ENCODE measurements around the gene HMGCR.

The HMGCR gene

GRCh38 chr5:75341934-75342333, 4.9 kb downstream of the HMGCR start:
- DNase-seq = no peak

GRCh38 chr5:75342836-75343235, 5.8 kb downstream of the HMGCR start:
- no peak for DNase-seq

- DNase-seq = no peak
Observed at GRCh38 chr5:75348241-75348640, 11.2 kb downstream of the HMGCR start.

GRCh38 chr5:75349663-75350062, 12.6 kb downstream of the HMGCR start:
- DNase-seq = no peak

- DNase-seq = no peak
Observed at GRCh38 chr5:75351139-75351926, 14.3 kb downstream of the HMGCR start.

- no peak for DNase-seq
Observed at GRCh38 chr5:75355236-75355635, 18.2 kb downstream of the HMGCR start.

GRCh38 chr5:75356719-75357118, 19.7 kb downstream of the HMGCR start:
- DNase-seq = no peak

GRCh38 chr5:75358117-75358516, 21.1 kb downstream of the HMGCR start:
- DNase-seq = no peak

- DNase-seq = no peak
Observed at GRCh38 chr5:75361310-75361709, 24.3 kb downstream of the HMGCR start.

GRCh38 chr5:75362474-75362975, 25.5 kb downstream of the HMGCR start:
- DNase-seq = no peak

GRCh38 chr5:75363111-75363510, 26.1 kb downstream of the HMGCR start:
- no peak for DNase-seq

GRCh38 chr5:75363726-75364495, 26.9 kb downstream of the HMGCR start:
- no peak for DNase-seq

- no peak for DNase-seq
Observed at GRCh38 chr5:75364571-75365280, 27.7 kb downstream of the HMGCR start.

GRCh38 chr5:75365740-75366139, 28.7 kb downstream of the HMGCR start:
- DNase-seq = no peak

GRCh38 chr5:75366787-75367186, 29.8 kb downstream of the HMGCR start:
- no peak for DNase-seq

- DNase-seq = no peak
Observed at GRCh38 chr5:75367401-75367800, 30.4 kb downstream of the HMGCR start.

GRCh38 chr5:75368391-75368790, 31.4 kb downstream of the HMGCR start:
- no peak for DNase-seq

- DNase-seq = no peak
Observed at GRCh38 chr5:75373862-75374261, 36.8 kb downstream of the HMGCR start.

GRCh38 chr5:75374394-75374814, 37.4 kb downstream of the HMGCR start:
- DNase-seq = no peak

- no peak for DNase-seq
Observed at GRCh38 chr5:75375414-75375813, 38.4 kb downstream of the HMGCR start.

- DNase-seq = no peak
Observed at GRCh38 chr5:75380099-75380498, 43.1 kb downstream of the HMGCR start.

GRCh38 chr5:75381456-75381855, 44.4 kb downstream of the HMGCR start:
- no peak for DNase-seq

GRCh38 chr5:75384218-75384617, 47.2 kb downstream of the HMGCR start:
- DNase-seq = no peak
